Fibroblast of peridontal ligament (primary cell): ENCODE measurements around the gene FUCA1.
"Not testable (repeated sequence)": the region's sequence is repeated elsewhere in the genome, so short reads cannot be mapped to it uniquely, and the experiment has no call there.

ENCODE experiments used
- DNase-seq: peaks from one replicate; pipeline ENCODE4 v3.0.0-alpha.2; 2010; ENCODE audit errors: extremely low read depth

The FUCA1 gene

GRCh38 chr1:23837908-23838307 is 30.2 kb downstream of the FUCA1 start:
- DNase-seq, result no peak

- DNase-seq, result no peak
Measured at GRCh38 chr1:23836037-23836436, 32.1 kb downstream of the FUCA1 start.

GRCh38 chr1:23834156-23834555 is 33.9 kb downstream of the FUCA1 start:
- not testable (repeated sequence) for DNase-seq

- DNase-seq, result no peak
Measured at GRCh38 chr1:23827717-23828116, 40.4 kb downstream of the FUCA1 start.

DNA sequence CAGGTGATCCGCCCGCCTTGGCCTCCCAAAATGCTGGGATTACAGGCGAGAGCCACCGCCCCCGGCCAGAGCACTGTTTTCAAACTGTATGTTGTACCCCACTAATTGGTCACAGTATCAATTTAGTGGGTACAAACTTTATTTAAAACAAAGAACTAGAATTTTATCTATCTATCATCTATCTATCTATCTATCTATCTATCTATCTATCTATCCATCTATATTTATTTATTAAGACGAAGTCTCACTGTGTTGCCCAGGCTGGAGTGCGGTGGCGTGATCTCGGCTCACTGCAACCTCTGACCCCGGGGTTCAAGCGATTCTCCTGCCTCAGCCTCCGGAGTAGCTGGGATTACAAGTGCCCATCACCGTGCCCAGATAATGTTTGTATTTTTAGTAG is 41.5 kb downstream of the FUCA1 start:
- not testable (repeated sequence) for DNase-seq

- DNase-seq, result peak; percentile 7
Measured at GRCh38 chr1:23825762-23826522, 42.1 kb downstream of the FUCA1 start.

DNA sequence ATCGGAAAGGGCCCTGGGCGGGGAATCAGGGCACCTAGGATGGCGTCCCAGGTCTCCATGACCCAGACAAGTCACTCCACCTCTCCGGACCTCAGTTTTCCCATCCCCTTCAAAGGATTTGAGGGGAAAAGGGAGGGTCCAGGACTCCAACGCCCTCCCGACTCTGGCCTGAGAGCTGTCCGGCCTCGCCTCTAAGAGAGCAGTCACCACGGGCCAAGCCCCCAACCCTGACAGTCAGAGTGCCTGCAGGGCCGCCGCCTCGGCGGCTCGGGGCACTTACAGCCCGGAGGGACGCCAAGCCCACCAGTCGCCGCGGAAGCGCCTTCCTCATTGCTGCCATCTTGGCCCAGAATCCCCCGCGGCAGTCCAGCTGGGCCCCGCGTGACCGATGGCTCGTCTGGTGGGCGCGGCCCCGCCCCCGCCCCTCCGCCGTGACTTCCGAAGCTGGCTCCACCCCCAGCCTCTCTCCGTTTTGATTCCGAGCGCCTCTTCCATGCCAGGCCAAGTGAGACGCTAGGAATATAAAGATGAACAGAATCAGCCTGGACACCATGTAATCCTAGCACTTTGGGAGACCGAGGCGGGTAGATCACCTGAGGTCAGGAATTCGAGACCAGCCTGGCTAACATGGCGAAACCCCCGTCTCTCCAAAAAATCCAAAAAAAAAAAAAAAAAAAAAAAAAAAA is 42.9 kb downstream of the FUCA1 start, which contains the start of gene HMGCL:
Gene HMGCL, minus strand, starts transcription at position 354 of the 686 bp plus-strand sequence. Its CDS starts 14 bp downstream, at position 340.
- peak; percentile 84 for DNase-seq

DNA sequence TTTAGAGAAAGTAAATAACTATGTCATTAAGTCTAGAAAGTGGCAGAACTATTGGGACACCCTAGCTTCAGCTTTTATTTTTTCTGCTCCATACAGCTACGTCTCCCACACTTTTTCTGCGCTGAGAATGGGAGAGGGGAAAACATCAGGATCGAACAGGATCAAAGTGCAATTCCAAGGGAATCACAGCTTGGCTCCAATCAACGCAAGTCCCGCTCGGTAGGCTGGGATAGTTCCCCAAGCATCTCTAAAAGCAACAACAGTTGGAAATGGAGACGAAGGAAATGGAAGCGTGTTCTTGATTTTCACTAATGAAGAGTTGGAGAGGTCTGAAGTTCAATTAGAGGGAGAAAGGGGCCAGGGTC is 43.4 kb downstream of the FUCA1 start:
- DNase-seq, result peak; percentile 21

DNA sequence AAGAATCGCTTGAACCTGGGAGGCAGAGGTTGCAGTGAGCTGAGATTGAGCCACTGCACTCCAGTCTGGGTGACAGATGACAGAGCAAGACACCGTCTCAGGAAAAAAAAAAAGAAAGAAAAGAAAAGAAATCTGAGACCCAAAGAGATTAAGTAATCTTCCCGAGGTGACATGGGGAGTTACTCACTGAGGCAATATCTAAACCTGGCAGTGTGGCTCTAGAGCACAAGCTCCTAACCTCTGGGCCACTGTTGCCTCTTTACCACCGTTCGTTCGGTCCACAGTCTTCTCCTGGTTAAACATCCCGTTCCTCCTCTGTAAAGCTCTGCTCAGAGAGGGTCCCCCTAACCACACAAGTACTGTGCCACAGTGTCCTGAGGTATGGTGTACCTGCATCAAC is 44.3 kb downstream of the FUCA1 start:
- no peak for DNase-seq

GRCh38 chr1:23817633-23818032 is 50.5 kb downstream of the FUCA1 start:
- no peak for DNase-seq

DNA sequence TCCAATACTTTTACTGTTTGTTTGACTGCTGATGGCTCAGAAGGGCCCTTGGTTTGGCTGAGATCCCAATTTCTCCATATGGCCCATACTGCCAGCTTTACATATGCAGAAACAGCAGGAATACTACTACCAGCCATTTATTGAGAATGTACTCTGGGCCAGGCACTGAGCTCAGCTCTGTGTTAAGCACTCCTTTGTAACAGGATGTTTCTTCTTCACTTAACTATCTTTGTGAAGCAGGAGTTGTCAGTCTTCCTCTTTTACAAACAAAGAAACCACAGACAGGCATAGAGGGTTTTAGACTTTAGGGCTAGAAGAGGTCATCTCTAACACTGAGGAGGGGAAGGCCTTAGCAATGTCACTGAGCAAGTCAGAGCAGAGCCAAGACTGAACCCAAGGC is 51.2 kb downstream of the FUCA1 start:
- no peak for DNase-seq

- DNase-seq, result no peak
Measured at GRCh38 chr1:23816361-23816760, 51.7 kb downstream of the FUCA1 start.

GRCh38 chr1:23814016-23814415 is 54.1 kb downstream of the FUCA1 start:
- no peak for DNase-seq

DNA sequence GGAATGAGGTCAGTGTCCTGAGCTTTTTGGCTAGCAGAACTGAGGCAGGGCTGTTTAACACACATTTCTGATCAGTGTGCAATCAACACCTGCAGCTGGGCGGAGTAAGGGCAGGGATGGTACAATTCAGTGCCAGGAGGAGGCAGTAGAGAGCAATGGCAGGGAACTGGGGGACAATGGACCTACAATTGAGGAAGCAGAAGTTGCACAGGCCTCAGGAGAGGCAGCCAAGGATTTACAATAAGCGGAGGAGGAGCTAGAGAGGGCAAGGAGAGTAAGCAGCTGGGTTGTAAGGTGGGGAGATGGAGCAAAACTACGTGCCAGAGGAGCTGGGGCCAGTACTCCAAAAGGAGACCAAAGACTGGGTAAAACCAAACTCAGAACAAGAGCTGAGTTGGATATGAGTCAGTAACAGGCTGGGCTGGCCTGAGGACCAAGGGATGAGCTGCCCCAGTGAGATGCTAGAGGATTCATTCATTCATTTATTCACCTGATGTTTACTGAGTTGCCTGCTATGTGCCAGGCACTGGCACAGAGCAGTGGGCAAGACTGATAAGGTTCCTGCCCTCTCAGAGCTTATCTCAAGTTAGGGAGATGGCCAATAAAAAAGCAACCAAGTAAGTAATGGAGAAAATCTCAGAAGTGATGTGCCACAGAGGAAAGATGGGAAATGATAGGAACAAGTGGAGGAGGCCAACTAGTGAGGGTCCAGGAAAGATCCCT is 57.1 kb downstream of the FUCA1 start:
- DNase-seq, result peak; percentile 31

DNA sequence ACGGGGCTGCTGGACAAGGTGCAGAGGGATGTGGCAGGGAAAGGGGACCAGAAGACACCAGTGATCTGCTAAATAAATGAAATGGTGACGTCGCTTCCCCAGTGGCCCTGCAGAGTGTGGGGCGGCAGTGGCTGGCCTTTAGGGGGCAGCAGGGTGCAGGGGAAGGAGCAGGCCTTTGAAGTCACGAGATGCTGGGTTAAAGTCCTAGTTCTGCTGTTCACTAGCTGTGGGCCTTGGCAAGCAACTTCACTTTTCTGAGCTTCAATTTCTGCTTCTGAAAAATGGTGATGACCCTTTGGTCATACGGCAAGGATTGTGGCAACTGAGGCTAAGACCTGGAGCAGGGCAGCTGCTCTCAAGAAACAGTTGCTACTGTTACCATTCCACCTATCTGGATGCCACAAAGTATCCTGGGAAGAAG is 58.3 kb downstream of the FUCA1 start:
- DNase-seq, result peak; percentile 52

GRCh38 chr1:23807453-23807852 is 60.6 kb downstream of the FUCA1 start:
- DNase-seq, result no peak

DNA sequence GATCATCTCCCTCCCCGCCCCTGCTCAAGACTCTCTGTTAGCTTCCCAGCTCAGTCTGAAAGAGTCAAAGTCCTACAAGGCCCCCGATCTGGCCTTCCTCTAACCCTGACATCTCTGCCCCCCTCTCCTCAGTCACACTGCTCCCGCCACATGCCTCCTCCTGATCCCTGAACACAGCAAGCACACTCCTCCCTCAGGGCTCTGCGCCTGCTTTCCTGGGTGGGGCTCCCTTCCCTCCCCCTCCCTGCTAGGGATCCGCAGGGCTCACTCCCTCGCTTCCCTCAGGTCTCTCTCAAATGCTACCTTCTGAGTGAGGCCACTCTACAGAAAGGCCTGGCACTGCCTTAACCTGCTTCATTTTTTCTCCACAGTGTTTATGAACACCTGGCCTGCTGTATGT is 61.8 kb downstream of the FUCA1 start:
- DNase-seq, result no peak

DNA sequence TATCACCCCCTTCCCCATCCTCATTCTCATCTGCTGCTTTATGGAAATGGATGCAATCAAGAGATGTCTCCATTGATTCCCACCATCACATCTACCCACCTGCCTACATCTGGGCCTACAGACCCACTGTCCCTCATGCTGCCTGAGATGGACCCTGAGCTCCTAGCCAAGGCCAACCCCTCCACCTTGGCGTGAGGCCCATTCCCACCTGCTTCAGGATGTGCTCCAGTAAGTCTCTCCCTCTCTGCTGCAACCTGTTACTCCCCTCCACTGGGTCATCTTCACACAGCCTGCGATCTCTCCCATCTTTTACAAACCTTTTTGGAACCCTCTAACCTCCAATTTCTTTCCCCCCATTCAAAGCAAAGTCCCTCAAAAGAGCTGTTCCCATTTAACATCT is 63.1 kb downstream of the FUCA1 start:
- DNase-seq, result no peak

GRCh38 chr1:23804183-23804835 is 63.8 kb downstream of the FUCA1 start:
- no peak for DNase-seq

- no peak for DNase-seq
Measured at GRCh38 chr1:23803674-23804073, 64.4 kb downstream of the FUCA1 start.

DNA sequence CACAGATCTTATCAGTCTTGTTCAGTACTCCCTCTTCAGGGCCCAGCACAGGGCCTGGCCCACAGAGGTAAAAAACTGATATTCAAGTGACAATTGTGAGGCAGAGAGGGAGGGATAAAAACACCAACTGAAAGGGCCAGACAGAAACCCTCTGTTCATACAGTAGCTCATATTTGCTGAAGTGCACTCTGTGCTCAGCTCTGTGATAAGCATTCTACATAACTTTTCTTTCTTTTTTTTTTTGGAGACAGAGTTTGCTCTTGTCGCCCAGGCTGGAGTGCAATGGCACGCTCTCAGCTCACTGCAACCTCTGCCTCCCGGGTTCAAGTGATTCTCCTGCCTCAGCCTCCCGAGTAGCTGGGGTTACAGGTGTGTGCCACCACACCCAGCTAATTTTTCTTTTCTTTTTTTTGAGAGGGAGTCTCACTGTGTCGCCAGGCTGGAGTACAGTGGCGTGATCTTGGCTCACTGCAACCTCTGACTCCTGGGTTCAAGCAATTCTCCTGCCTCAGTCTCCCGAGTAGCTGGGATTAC is 65.2 kb downstream of the FUCA1 start:
- not testable (repeated sequence) for DNase-seq

DNA sequence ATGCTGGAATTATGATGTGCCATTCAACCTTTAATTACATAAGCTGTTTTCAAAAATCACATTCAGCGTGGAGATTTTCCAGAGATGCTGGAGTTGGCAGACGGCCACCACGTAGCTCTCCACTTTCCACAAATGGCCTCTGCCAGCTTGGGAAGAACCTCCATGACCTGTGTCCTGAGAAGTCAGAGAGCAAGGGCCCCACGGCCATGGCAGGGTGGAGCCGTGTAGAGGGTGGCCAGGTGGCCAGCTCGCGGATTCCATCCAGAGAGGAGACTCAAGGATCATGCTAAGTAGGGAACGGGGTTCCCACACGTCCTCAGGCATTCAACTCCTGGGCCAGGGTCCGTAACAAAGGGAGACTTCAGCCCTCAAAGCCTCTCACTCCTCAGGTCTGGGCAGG is 66.2 kb downstream of the FUCA1 start:
- no peak for DNase-seq
